Smooth muscle cell (in vitro differentiated cells): Measurements from ENCODE around the gene SHROOM1. TPM values are rescaled to one million over a fixed set of nuclear protein-coding genes. Genes with fewer than 3 reads are reported as not detected.

ENCODE experiments used
- DNase-seq: peaks from one replicate; lab custom pipeline; 2025; ENCODE audit not compliant: unreplicated experiment; lab: John Stamatoyannopoulos, UW
- H2AFZ ChIP-seq: fragments of 200-600 bp; sonication (generic); 2 replicates; pipeline ENCODE4 v1.6.0; 2016; ENCODE audit warnings: antibody characterized with exemption, low read depth, mild to moderate bottlenecking
- H3F3A ChIP-seq: fragments of 200-600 bp; sonication (generic); 2 replicates; pipeline ENCODE4 v1.6.0; 2017; ENCODE audit warnings: antibody characterized with exemption, low read depth
- H3K27ac ChIP-seq: fragments of 200-600 bp; sonication (generic); 2 replicates; pipeline ENCODE4 v1.5.1; 2016; ENCODE audit warnings: low read depth, mild to moderate bottlenecking
- H3K27me3 ChIP-seq: fragments of 200-600 bp; sonication (generic); 2 replicates; pipeline ENCODE4 v1.6.1; 2016; ENCODE audit warnings: low read depth, mild to moderate bottlenecking
- H3K36me3 ChIP-seq: fragments of 200-600 bp; sonication (generic); 2 replicates; pipeline ENCODE4 v1.5.1; 2016; ENCODE audit warnings: low read depth
- H3K4me1 ChIP-seq: fragments of 200-600 bp; sonication (generic); 2 replicates; pipeline ENCODE4 v1.5.1; 2016; ENCODE audit warnings: low read depth
- H3K4me2 ChIP-seq: fragments of 200-600 bp; sonication (generic); 2 replicates; pipeline ENCODE4 v1.6.0; 2016; ENCODE audit warnings: mild to moderate bottlenecking
- H3K4me3 ChIP-seq: fragments of 200-600 bp; sonication (generic); 2 replicates; pipeline ENCODE4 v1.5.1; 2016; ENCODE audit warnings: mild to moderate bottlenecking
- H3K79me2 ChIP-seq: fragments of 200-600 bp; sonication (generic); 2 replicates; pipeline ENCODE4 v1.6.0; 2016; ENCODE audit warnings: low read depth, mild to moderate bottlenecking
- H3K9ac ChIP-seq: fragments of 200-600 bp; sonication (generic); 2 replicates; pipeline ENCODE4 v1.6.0; 2016; ENCODE audit warnings: low read depth
- H3K9me3 ChIP-seq: fragments of 200-600 bp; sonication (generic); replicated peaks from 2 replicates; pipeline ENCODE4 v1.5.1; 2016; ENCODE audit warnings: low read depth
- H4K20me1 ChIP-seq: fragments of 200-600 bp; sonication (generic); 2 replicates; pipeline ENCODE4 v1.6.0; 2016; ENCODE audit warnings: low read depth
- CTCF ChIP-seq: fragments of 200-600 bp; sonication (generic); IDR thresholded peaks from 2 replicates; pipeline ENCODE4 v1.5.1; 2017; ENCODE audit warnings: borderline replicate concordance, mild to moderate bottlenecking, antibody characterized with exemption; ENCODE audit not compliant: insufficient read depth, poor library complexity, severe bottlenecking
- WGBS: methylation state at CpG from one replicate; pipeline ENCODE4 v1.1.7; 2016; ENCODE audit warnings: low lambda C conversion rate; 5-methylcytosine and 5-hydroxymethylcytosine counted together
- polyA plus RNA-seq: library from polyadenylated mRNA; unstranded; fragments of >200 nt; fragmentation: Nextera tagmentation; extraction: Ambion mirVana; gene quantifications from 2 replicates; pipeline ENCODE4 v1.2.1, GENCODE V29; 2016
- total RNA-seq: library from RNA; depleted of rRNA; stranded (reverse); fragments of >200 nt; gene quantifications from 2 replicates; pipeline ENCODE4 v1.2.3, GENCODE V29; 2014

The SHROOM1 gene
- total and polyA plus RNA-seq, 2 experiments from 2014 or later, result 5.9 to 12.0 TPM

- peak overlapping the region; percentile 70 for H3K4me3 ChIP-seq
- no peaks in the 10 kb centered on the region for H3K36me3 ChIP-seq
- no peak for TF ChIP-seq CTCF
- H3K9me3 ChIP-seq, result no peaks in the 10 kb centered on the region
- DNase-seq, result no peak
- peaks cover 6% of the 10 kb centered on the region for H3K27me3 ChIP-seq
- H4K20me1 ChIP-seq, result peaks cover 5% of the 10 kb centered on the region
- H3K4me1 ChIP-seq, result peaks cover 12% of the 10 kb centered on the region
- peak overlapping the region; percentile 89 for H3K27ac ChIP-seq
- H3K9ac ChIP-seq, result peak overlapping the region; percentile 94
- H3K79me2 ChIP-seq, result peaks cover 9% of the 10 kb centered on the region
- H3F3A ChIP-seq, result peaks cover 15% of the 10 kb centered on the region
- peak overlapping the region; percentile 49 for H2AFZ ChIP-seq
- 40% methylated on average over 29 of the region's 30 CpGs for WGBS
- peak overlapping the region; percentile 87 for H3K4me2 ChIP-seq
These were observed 35.4 kb upstream of the SHROOM1 start for GRCh38 chr5:132865668-132866341.

GRCh38 chr5:132860742-132861141, 30.3 kb upstream of the SHROOM1 start:
- WGBS, result 74% methylated on average over 5 of the region's 5 CpGs
- peaks cover 3% of the 10 kb centered on the region for H3K4me1 ChIP-seq
- H3K79me2 ChIP-seq, result no peaks in the 10 kb centered on the region
- H3K4me3 ChIP-seq, result no peak overlapping the region
- H3K4me2 ChIP-seq, result no peak overlapping the region
- H4K20me1 ChIP-seq, result no peaks in the 10 kb centered on the region
- H3F3A ChIP-seq, result no peaks in the 10 kb centered on the region
- TF ChIP-seq CTCF, result no peak
- H3K9me3 ChIP-seq, result no peaks in the 10 kb centered on the region
- no peak overlapping the region for H3K27ac ChIP-seq
- no peak overlapping the region for H2AFZ ChIP-seq
- DNase-seq, result no peak
- peaks cover 25% of the 10 kb centered on the region for H3K27me3 ChIP-seq
- no peaks in the 10 kb centered on the region for H3K36me3 ChIP-seq
- no peak overlapping the region for H3K9ac ChIP-seq

GRCh38 chr5:132859889-132860437, 29.5 kb upstream of the SHROOM1 start:
- no peak for DNase-seq
- no peak overlapping the region for H2AFZ ChIP-seq
- WGBS, result 83% methylated on average over 2 of the region's 2 CpGs

More at GRCh38 chr5:132859889-132860437, 29.5 kb upstream of the SHROOM1 start:
- H3K9ac ChIP-seq, result no peak overlapping the region
- H3F3A ChIP-seq, result no peaks in the 10 kb centered on the region
- H3K27ac ChIP-seq, result no peak overlapping the region
- no peaks in the 10 kb centered on the region for H3K36me3 ChIP-seq
- H3K9me3 ChIP-seq, result no peaks in the 10 kb centered on the region
- no peaks in the 10 kb centered on the region for H3K4me1 ChIP-seq
- no peaks in the 10 kb centered on the region for H3K79me2 ChIP-seq
- no peak for TF ChIP-seq CTCF
- peaks cover 25% of the 10 kb centered on the region for H3K27me3 ChIP-seq
- H3K4me2 ChIP-seq, result no peak overlapping the region
- H3K4me3 ChIP-seq, result no peak overlapping the region
- no peaks in the 10 kb centered on the region for H4K20me1 ChIP-seq
